ENCODE data around the gene CD80. TPM values are rescaled to one million over a fixed set of nuclear protein-coding genes. Genes with fewer than 3 reads are reported as not detected.

The CD80 gene
- polyA plus RNA-seq, 1 donor (not counting 4 experiments of a cell fraction or from before 2014, with no cell fraction given), result not detected

DNA sequence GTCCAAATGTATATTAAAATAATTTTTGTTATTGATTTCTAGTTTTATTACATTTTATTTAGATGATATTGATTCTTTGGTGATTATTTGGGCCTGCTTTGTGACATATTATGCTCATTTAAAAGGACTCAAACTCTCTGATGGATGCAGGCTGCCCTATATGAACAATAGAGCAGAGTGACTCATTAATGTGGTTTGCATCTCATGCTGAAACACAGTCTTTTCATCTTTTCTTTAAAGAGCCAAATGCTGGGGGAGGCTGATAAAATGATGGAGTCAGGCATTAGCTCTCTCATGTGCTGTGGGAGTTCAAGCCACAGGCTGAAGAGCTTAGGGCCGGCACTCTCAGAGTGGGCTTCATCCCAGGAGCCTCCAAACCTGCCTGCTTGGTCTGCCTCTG, 45.5 kb upstream of the CD80 start:
- dilution Hi-C loops (cut with MboI; ENCODE audit: extremely low pct_ligation_motif_present, low sequenced_read_pairs), result no loop called here
- FAIRE-seq (no peak), DNase-seq (ENCODE audit: low read depth, low spot score) (no peak)
- Histone ChIP-seq H2AFZ (ENCODE audit: control insufficient read depth, low read length) (no peak overlapping the region), H3K4me3 (ENCODE audit: control insufficient read depth in 2 of 3, extremely low read depth in 1 of 3, insufficient read depth in 2 of 3, low read depth in 1 of 3, low read length in 3 of 3) (no peak overlapping the region), H3K9me1 (ENCODE audit: control insufficient read depth, extremely low read depth, insufficient read depth, low read length) (no peaks in the 10 kb centered on the region), H3K79me2 (ENCODE audit: control insufficient read depth, insufficient read depth, low read length) (no peaks in the 10 kb centered on the region), H3K9me3 (ENCODE audit: control insufficient read depth, low read depth, low read length) (no peaks in the 10 kb centered on the region), H4K20me1 (ENCODE audit: control insufficient read depth, extremely low read depth, insufficient read depth, low read length) (no peaks in the 10 kb centered on the region), H3K4me2 (ENCODE audit: control insufficient read depth, extremely low read depth, insufficient read depth, low read depth, low read length) (no peak overlapping the region), H3K9ac (ENCODE audit: control insufficient read depth, extremely low read depth, insufficient read depth, low read length) (no peak overlapping the region), H3K4me1 (ENCODE audit: control insufficient read depth, extremely low read depth, insufficient read depth, low read length) (no peaks in the 10 kb centered on the region), H3K27ac (ENCODE audit: control insufficient read depth, insufficient read depth, low read length) (no peak overlapping the region), H3K27me3 (ENCODE audit: control insufficient read depth, extremely low read depth, insufficient read depth, low read length) (peaks cover 25% of the 10 kb centered on the region), H3K36me3 (ENCODE audit: control insufficient read depth in 2 of 2, extremely low read depth in 1 of 2, insufficient read depth in 2 of 2, low read length in 2 of 2) (no peaks in the 10 kb centered on the region)
- no peak for TF ChIP-seq EZH2 (IDR thresholded peaks at IDR 0.05; ENCODE audit: low read length)
- TF ChIP-seq, protein P1, sequence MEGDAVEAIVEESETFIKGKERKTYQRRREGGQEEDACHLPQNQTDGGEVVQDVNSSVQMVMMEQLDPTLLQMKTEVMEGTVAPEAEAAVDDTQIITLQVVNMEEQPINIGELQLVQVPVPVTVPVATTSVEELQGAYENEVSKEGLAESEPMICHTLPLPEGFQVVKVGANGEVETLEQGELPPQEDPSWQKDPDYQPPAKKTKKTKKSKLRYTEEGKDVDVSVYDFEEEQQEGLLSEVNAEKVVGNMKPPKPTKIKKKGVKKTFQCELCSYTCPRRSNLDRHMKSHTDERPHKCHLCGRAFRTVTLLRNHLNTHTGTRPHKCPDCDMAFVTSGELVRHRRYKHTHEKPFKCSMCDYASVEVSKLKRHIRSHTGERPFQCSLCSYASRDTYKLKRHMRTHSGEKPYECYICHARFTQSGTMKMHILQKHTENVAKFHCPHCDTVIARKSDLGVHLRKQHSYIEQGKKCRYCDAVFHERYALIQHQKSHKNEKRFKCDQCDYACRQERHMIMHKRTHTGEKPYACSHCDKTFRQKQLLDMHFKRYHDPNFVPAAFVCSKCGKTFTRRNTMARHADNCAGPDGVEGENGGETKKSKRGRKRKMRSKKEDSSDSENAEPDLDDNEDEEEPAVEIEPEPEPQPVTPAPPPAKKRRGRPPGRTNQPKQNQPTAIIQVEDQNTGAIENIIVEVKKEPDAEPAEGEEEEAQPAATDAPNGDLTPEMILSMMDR (optimal IDR thresholded peaks at IDR 0.05 in 1 of 3, IDR thresholded peaks at IDR 0.05 in 1 of 3, conservative IDR thresholded peaks at IDR 0.05 in 1 of 3; ENCODE audit: extremely low read depth in 1 of 3, insufficient read depth in 2 of 3, low read length in 3 of 3), result no peak

DNA sequence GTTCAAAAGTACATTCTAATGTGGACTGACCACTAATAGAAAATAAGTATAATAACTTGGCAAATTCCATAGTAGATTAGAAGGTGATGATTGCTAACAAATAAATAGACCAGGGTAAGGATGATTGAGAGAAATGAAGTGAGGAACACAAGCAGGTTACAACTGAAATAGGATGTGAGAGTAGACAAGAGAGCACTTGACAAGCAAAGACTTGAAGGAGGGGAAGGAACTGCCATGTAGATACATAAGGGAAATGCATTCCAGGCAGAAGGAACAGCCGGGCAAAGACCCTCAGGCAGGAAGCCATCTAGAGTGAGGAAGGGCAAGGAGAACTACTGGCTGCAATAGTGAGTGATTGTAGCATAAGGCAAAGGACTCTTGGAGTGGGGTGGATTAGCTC, 43.3 kb upstream of the CD80 start:
- Histone ChIP-seq H3K36me3 (ENCODE audit: control insufficient read depth in 2 of 2, extremely low read depth in 1 of 2, insufficient read depth in 2 of 2, low read length in 2 of 2) (no peaks in the 10 kb centered on the region), H3K4me1 (ENCODE audit: control insufficient read depth, extremely low read depth, insufficient read depth, low read length) (no peaks in the 10 kb centered on the region), H3K79me2 (ENCODE audit: control insufficient read depth, insufficient read depth, low read length) (no peaks in the 10 kb centered on the region), H3K27ac (ENCODE audit: control insufficient read depth, insufficient read depth, low read length) (no peak overlapping the region), H3K4me3 (ENCODE audit: control insufficient read depth in 2 of 3, extremely low read depth in 1 of 3, insufficient read depth in 2 of 3, low read depth in 1 of 3, low read length in 3 of 3) (no peak overlapping the region), H2AFZ (ENCODE audit: control insufficient read depth, low read length) (no peak overlapping the region), H3K27me3 (ENCODE audit: control insufficient read depth, extremely low read depth, insufficient read depth, low read length) (peaks cover 11% of the 10 kb centered on the region), H4K20me1 (ENCODE audit: control insufficient read depth, extremely low read depth, insufficient read depth, low read length) (no peaks in the 10 kb centered on the region), H3K9me3 (ENCODE audit: control insufficient read depth, low read depth, low read length) (no peaks in the 10 kb centered on the region), H3K4me2 (ENCODE audit: control insufficient read depth, extremely low read depth, insufficient read depth, low read depth, low read length) (no peak overlapping the region), H3K9ac (ENCODE audit: control insufficient read depth, extremely low read depth, insufficient read depth, low read length) (no peak overlapping the region), H3K9me1 (ENCODE audit: control insufficient read depth, extremely low read depth, insufficient read depth, low read length) (no peaks in the 10 kb centered on the region)
- dilution Hi-C loops (cut with MboI; ENCODE audit: extremely low pct_ligation_motif_present, low sequenced_read_pairs), result no loop called here
- FAIRE-seq (no peak), DNase-seq (ENCODE audit: low read depth, low spot score) (no peak)
- TF ChIP-seq EZH2 (IDR thresholded peaks at IDR 0.05; ENCODE audit: low read length), result no peak
- TF ChIP-seq, protein P1 (optimal IDR thresholded peaks at IDR 0.05 in 1 of 3, IDR thresholded peaks at IDR 0.05 in 1 of 3, conservative IDR thresholded peaks at IDR 0.05 in 1 of 3; ENCODE audit: extremely low read depth in 1 of 3, insufficient read depth in 2 of 3, low read length in 3 of 3), result no peak
